HG02763 (cell line): Measurements from ENCODE around the gene SPSB3.

Experiments used
- ATAC-seq: cut with Tn5 transposase; IDR thresholded peaks from one replicate; pipeline ENCODE4 v1.9.1; 2021; ENCODE audit warnings: mild to moderate bottlenecking, moderate library complexity; ENCODE audit not compliant: unreplicated experiment

SPSB3 gene

DNA sequence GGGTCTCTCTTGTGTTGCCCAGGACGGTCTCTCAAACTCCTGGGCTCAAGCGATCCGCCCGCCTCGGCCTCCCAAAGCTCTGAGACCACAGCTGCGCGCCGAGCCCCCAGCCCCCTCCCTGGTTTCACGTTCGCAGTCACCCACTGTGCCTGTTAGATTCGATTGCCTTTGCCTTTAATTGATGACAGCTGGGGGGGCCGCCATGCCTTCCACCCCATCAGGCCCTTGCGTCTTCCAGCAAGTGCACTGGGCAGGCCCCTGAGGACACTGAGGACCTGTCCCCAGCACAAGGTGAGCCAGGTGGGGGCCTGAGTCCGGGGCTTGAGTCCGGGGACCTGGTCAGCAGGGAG is 7.9 kb upstream of the SPSB3 start:
- ATAC-seq, result no peak

- ATAC-seq, result no peak
These were observed 7.3 kb upstream of the SPSB3 start for GRCh38 chr16:1789643-1790045.

DNA sequence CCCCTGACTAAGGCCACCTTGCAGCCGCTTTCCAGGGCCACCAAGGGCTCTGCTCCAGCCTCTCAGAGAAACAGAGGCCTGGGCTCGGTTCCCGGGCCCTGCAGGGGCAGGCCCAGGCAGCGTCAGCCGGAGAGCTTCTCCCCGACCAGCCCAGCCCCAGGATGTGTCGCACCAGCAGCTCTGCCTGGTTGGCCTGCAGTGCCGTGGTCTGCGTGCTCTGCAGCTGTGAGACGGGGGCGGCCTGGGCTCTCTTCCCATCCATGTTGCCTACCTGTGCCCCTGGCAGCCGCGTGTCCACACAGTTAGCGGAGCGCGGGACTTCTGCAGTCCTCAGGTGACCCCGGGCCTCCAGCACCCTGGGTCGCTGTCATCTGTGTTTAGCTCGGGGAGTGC is 6.3 kb upstream of the SPSB3 start:
- ATAC-seq, result no peak

GRCh38 chr16:1788095-1788707 is 5.8 kb upstream of the SPSB3 start:
- no peak for ATAC-seq

GRCh38 chr16:1787322-1788094 is 5.1 kb upstream of the SPSB3 start:
- ATAC-seq, result no peak

DNA sequence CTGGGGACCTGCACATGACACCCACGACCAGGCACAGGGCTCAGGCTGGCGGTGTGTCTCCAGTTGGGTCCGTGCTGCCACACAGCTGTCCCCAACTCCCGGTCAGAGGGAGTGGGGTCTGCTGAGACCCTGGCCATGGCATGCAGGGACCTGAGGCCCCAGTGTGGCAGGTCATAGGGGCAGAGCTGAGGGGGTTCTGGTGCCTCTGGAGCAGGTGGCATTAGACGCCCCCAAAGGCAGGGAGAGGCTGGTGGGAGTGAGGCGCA is 4.6 kb upstream of the SPSB3 start:
- no peak for ATAC-seq

- ATAC-seq, result no peak
These were observed 4.1 kb upstream of the SPSB3 start for GRCh38 chr16:1786242-1787055.

DNA sequence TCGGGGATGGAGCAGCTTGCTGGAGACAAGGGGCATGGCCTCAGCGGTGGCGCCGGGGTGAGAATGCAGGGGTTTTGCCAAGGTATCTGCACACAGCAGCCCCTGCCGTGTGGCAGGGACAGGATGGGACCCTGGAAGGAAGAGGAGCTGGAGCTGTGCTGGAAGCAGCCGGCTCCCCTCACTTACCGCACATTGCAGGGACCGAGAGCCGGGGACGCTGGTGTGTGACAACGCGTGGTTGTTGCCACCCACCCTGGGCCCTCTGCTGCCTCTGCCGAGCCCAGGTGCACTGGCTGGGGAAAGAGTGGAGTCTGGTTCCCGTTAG is 3.4 kb upstream of the SPSB3 start:
- no peak for ATAC-seq

DNA sequence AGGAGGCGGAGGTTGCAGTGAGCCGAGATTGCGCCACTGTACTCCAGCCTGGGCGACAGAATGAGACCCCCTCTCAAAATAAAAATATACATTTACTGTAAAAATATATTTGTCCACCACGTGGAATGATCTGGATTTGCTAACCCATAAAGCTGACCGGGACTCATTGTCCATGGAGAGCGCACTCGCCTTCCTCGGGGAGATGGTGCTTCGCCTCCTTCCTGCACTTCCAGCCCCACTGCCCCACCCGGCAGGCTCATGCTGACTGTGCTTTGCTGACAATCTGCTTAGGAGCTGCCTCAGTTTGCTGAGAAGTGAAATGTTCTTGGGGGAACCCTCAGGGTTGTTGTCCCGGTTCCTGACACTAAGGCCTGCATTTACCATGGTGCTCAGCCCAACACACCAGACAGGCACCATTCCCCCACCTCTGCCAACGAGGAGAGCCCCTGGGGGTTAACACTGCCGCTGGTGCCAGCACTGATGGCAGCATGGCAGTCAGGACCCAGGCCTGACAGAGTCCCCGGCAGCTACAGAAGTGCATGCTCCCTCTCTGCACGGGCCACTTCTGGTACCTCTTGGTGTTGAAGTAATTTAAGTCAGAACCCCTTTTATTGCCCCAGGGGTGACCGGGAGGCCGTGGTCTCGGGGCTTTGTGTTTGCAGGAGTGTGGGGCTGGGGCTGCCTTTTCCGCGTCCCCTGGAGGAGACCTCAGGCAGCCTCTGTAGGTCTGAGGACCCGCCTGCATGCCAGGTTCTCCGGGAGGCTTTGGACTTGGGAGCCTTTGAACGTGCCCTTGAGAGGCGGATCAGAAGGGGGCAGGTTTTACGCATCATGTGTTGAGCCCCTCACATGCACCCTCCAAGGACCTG is 2.8 kb upstream of the SPSB3 start:
- ATAC-seq, result no peak

DNA sequence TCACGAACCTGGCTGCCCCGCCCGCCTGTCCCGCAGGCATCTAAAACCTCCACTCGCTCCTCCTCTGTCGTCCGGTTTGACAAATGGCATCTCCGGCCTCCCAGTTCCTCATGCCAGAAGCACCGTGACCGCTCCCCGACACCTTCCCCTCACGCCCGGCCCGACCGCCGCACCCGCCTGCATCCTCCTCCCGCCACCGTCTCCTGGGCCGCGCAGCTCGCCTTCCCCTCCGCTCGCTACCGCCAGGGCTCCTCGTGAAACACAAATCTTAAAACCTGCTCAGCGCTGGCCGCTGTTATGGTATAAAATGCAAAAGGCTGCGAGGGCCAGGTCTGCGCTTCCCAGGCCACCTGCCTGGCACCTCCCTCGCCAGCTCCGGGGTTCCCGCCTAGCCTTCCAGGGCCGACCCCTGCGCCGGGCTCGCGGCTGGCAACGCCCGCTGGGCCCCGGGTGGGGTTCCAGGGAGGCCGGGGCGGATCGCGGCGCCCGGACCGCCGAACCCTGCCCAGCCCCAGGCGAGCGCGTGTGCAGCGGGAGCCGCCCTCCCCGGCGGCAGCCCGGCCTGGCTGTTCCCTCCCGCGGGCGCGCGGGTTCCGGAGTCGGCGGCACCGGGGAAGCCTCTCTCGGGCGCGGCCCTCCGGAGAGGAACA is 488 bp downstream of the SPSB3 start:
- ATAC-seq, result peak; percentile 1

GRCh38 chr16:1781254-1781653 is 1.1 kb downstream of the SPSB3 start:
- no peak for ATAC-seq

DNA sequence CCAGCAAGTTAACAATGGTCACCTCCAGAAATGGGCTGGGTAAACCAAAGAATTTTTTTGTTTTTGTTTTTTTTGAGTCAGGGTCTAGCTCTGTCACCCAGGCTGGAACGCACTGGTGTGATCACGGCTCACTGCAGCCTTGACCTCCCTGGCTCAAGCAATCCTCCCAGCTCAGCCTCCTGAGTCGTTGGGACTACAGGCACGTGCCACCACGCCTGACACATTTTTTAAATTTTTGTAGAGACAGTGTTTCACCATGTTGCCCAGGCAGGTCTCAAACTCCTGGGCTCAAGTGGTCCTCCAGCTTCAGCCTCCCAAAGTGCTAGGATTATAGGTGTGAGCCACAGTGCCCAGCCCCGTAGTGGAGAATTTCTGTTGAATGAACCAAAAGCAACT is 1.7 kb downstream of the SPSB3 start:
- ATAC-seq, result no peak

GRCh38 chr16:1779741-1780676 is 2.4 kb downstream of the SPSB3 start:
- ATAC-seq, result no peak

DNA sequence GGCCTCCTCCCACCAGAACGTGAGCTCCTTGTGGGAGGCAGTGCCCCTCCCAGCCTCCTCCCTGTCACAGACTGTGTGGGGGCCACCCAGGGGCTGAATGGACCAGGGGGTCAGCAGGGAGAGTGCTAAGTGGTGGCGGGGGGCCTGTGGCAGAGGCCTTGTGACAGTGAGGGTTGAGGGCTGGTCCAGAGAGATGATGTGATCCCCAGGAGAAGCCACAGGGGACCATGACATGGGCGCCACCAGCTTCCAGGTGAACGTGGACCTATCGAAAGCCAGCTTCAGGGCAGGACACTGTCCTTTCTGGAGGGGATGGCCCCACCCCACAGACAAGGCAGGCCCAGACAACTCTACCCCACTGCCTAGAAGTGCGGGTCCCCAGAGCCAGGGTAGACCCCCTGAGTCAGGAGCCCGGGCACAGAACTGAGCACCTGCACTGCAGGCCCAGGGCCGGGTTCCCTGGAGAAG is 3.1 kb downstream of the SPSB3 start:
- no peak for ATAC-seq

- no peak for ATAC-seq
These were observed 3.9 kb downstream of the SPSB3 start for GRCh38 chr16:1778200-1779179.

GRCh38 chr16:1777375-1778199 is 4.8 kb downstream of the SPSB3 start:
- no peak for ATAC-seq

- no peak for ATAC-seq
These were observed 5.4 kb downstream of the SPSB3 start for GRCh38 chr16:1776991-1777374.

- no peak for ATAC-seq
These were observed 5.8 kb downstream of the SPSB3 start for GRCh38 chr16:1776672-1776955.
